ENCODE measurements around the gene MACROD2. TPM values are rescaled to one million over a fixed set of nuclear protein-coding genes. Genes with fewer than 3 reads are reported as not detected.

Gene MACROD2
- polyA plus RNA-seq, 1 donor (not counting 4 experiments of a cell fraction or from before 2014, with no cell fraction given) = 0.71 TPM

DNA sequence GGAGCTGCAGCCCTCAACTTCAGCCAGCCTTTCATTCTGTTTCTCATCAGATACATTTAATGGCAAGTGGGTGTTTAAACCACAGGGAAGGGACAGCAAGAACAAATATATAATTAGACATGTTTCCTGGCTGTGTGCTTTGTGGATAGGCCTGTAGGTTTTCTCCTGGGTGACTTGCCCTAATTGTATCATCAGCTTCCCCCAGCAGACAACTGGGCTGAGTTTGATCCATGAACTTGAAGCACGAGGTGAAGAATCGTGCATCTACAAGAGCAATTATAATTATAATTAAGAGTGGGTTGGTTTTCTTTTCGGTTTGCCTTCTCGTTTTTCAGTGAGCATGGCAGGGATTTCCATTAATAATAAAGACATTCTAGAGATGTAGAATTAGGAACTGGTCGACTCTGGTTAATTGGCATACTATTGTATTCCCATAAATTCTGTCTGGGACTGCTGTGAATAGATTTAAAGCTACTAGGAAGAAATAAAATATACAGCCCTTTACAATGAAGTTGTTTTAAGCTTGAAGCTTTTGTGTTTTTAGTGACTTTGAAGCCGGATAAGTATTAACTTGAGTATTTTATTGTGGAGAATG lies 1525.7 kb downstream of the MACROD2 start:
- Histone ChIP-seq H3K4me2 (ENCODE audit: control insufficient read depth, extremely low read depth, insufficient read depth, low read depth, low read length) (no peak overlapping the region), H3K27ac (ENCODE audit: control insufficient read depth, insufficient read depth, low read length) (no peak overlapping the region), H2AFZ (ENCODE audit: control insufficient read depth, low read length) (no peak overlapping the region), H3K79me2 (ENCODE audit: control insufficient read depth, insufficient read depth, low read length) (no peaks in the 10 kb centered on the region), H3K9me3 (ENCODE audit: control insufficient read depth, low read depth, low read length) (no peaks in the 10 kb centered on the region), H3K9ac (ENCODE audit: control insufficient read depth, extremely low read depth, insufficient read depth, low read length) (no peak overlapping the region), H3K4me1 (ENCODE audit: control insufficient read depth, extremely low read depth, insufficient read depth, low read length) (no peaks in the 10 kb centered on the region), H3K9me1 (ENCODE audit: control insufficient read depth, extremely low read depth, insufficient read depth, low read length) (no peaks in the 10 kb centered on the region), H3K27me3 (ENCODE audit: control insufficient read depth, extremely low read depth, insufficient read depth, low read length) (no peaks in the 10 kb centered on the region), H3K36me3 (ENCODE audit: control insufficient read depth in 2 of 2, extremely low read depth in 1 of 2, insufficient read depth in 2 of 2, low read length in 2 of 2) (no peaks in the 10 kb centered on the region), H4K20me1 (ENCODE audit: control insufficient read depth, extremely low read depth, insufficient read depth, low read length) (no peaks in the 10 kb centered on the region), H3K4me3 (ENCODE audit: control insufficient read depth in 2 of 3, extremely low read depth in 1 of 3, insufficient read depth in 2 of 3, low read depth in 1 of 3, low read length in 3 of 3) (no peak overlapping the region)
- no peak for TF ChIP-seq EZH2 (IDR thresholded peaks at IDR 0.05; ENCODE audit: low read length)
- TF ChIP-seq, protein P1, sequence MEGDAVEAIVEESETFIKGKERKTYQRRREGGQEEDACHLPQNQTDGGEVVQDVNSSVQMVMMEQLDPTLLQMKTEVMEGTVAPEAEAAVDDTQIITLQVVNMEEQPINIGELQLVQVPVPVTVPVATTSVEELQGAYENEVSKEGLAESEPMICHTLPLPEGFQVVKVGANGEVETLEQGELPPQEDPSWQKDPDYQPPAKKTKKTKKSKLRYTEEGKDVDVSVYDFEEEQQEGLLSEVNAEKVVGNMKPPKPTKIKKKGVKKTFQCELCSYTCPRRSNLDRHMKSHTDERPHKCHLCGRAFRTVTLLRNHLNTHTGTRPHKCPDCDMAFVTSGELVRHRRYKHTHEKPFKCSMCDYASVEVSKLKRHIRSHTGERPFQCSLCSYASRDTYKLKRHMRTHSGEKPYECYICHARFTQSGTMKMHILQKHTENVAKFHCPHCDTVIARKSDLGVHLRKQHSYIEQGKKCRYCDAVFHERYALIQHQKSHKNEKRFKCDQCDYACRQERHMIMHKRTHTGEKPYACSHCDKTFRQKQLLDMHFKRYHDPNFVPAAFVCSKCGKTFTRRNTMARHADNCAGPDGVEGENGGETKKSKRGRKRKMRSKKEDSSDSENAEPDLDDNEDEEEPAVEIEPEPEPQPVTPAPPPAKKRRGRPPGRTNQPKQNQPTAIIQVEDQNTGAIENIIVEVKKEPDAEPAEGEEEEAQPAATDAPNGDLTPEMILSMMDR (optimal IDR thresholded peaks at IDR 0.05 in 1 of 3, IDR thresholded peaks at IDR 0.05 in 1 of 3, conservative IDR thresholded peaks at IDR 0.05 in 1 of 3; ENCODE audit: extremely low read depth in 1 of 3, insufficient read depth in 2 of 3, low read length in 3 of 3) = no peak
- DNase-seq (ENCODE audit: low read depth, low spot score) = no peak
- dilution Hi-C loops (cut with MboI; ENCODE audit: extremely low pct_ligation_motif_present, low sequenced_read_pairs) = no loop called here
- no peak for FAIRE-seq

DNA sequence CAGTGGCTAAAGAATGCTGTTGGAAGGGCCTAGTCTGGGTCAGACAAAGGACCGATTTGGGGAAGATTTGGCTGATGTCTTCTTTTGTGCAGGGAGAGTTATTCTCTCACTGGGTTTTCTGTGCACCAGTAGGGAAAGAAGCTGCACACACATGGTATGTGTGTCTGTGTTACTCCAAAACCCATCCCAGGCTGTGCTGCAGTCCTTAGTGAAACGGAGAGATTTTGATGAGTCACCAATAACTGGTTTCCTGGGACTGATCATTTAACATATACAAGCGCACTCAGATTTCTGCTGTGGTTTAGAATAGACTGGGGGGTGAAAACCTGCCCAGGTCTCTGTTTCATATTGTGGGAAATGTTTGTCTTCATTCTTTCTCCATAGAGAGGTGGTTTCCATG lies 1528.1 kb downstream of the MACROD2 start:
- Histone ChIP-seq H3K9me3 (ENCODE audit: control insufficient read depth, low read depth, low read length) (no peaks in the 10 kb centered on the region), H3K4me3 (ENCODE audit: control insufficient read depth in 2 of 3, extremely low read depth in 1 of 3, insufficient read depth in 2 of 3, low read depth in 1 of 3, low read length in 3 of 3) (no peak overlapping the region), H3K27me3 (ENCODE audit: control insufficient read depth, extremely low read depth, insufficient read depth, low read length) (no peaks in the 10 kb centered on the region), H3K36me3 (ENCODE audit: control insufficient read depth in 2 of 2, extremely low read depth in 1 of 2, insufficient read depth in 2 of 2, low read length in 2 of 2) (no peaks in the 10 kb centered on the region), H3K27ac (ENCODE audit: control insufficient read depth, insufficient read depth, low read length) (no peak overlapping the region), H3K79me2 (ENCODE audit: control insufficient read depth, insufficient read depth, low read length) (no peaks in the 10 kb centered on the region), H2AFZ (ENCODE audit: control insufficient read depth, low read length) (no peak overlapping the region), H3K4me2 (ENCODE audit: control insufficient read depth, extremely low read depth, insufficient read depth, low read depth, low read length) (no peak overlapping the region), H3K9me1 (ENCODE audit: control insufficient read depth, extremely low read depth, insufficient read depth, low read length) (no peaks in the 10 kb centered on the region), H3K4me1 (ENCODE audit: control insufficient read depth, extremely low read depth, insufficient read depth, low read length) (no peaks in the 10 kb centered on the region), H3K9ac (ENCODE audit: control insufficient read depth, extremely low read depth, insufficient read depth, low read length) (no peak overlapping the region), H4K20me1 (ENCODE audit: control insufficient read depth, extremely low read depth, insufficient read depth, low read length) (no peaks in the 10 kb centered on the region)
- dilution Hi-C loops (cut with MboI; ENCODE audit: extremely low pct_ligation_motif_present, low sequenced_read_pairs) = no loop called here
- DNase-seq (ENCODE audit: low read depth, low spot score) (no peak), FAIRE-seq (no peak)
- no peak for TF ChIP-seq EZH2 (IDR thresholded peaks at IDR 0.05; ENCODE audit: low read length)
- TF ChIP-seq, protein P1 (optimal IDR thresholded peaks at IDR 0.05 in 1 of 3, IDR thresholded peaks at IDR 0.05 in 1 of 3, conservative IDR thresholded peaks at IDR 0.05 in 1 of 3; ENCODE audit: extremely low read depth in 1 of 3, insufficient read depth in 2 of 3, low read length in 3 of 3) = no peak
